Esophagus squamous epithelium (tissue), 5 donors: ENCODE measurements around the gene HIPK2. TPM values are rescaled to one million over a fixed set of nuclear protein-coding genes. Genes with fewer than 3 reads are reported as not detected.

Experiments
- DNase-seq: peaks from one replicate; lab custom pipeline; 2025; lab: John Stamatoyannopoulos, UW
- H3K27ac ChIP-seq, 4 donors: fragments of 200-600 bp; sonication (generic); one replicate each; pipeline ENCODE4 v1.5.1; 2016 to 2019; ENCODE audit warnings: mild to moderate bottlenecking in 1 of 4
- H3K27me3 ChIP-seq, 4 donors: fragments of 200-600 bp; sonication (generic); 1 replicate in 3 of 4; 2 replicates in 1 of 4; pipeline versions ENCODE4 v1.5.1 to v1.6.0; 2017 to 2021; ENCODE audit warnings: antibody characterized with exemption in 1 of 4
- H3K36me3 ChIP-seq, 3 donors: fragments of 200-600 bp; sonication (generic); one replicate each; pipeline ENCODE4 v1.5.1; 2016 to 2019
- H3K4me1 ChIP-seq, 3 donors: fragments of 200-600 bp; sonication (generic); one replicate each; pipeline ENCODE4 v1.5.1; 2017 to 2019
- H3K4me3 ChIP-seq, 4 donors: fragments of 200-600 bp; sonication (generic); 1 replicate in 3 of 4; 2 replicates in 1 of 4; pipeline ENCODE4 v1.5.1; 2016 to 2019; ENCODE audit warnings: mild to moderate bottlenecking in 2 of 4, moderate library complexity in 1 of 4
- H3K9me3 ChIP-seq, 3 donors: fragments of 200-600 bp; sonication (generic); one replicate each; pipeline ENCODE4 v1.5.1; 2016 to 2019
- CTCF ChIP-seq, 6 experiments: fragments of 450-650 bp in 4 of 6; fragments of 200-600 bp in 2 of 6; sonication (generic) in 2 of 6; IDR thresholded peaks; one replicate each; pipeline ENCODE4 v1.5.1; 2016 to 2019; ENCODE audit warnings: antibody characterized with exemption in 6 of 6, mild to moderate bottlenecking in 4 of 6, moderate library complexity in 4 of 6
- POLR2A ChIP-seq, 4 donors: fragments of 450-650 bp; IDR thresholded peaks; one replicate each; pipeline ENCODE4 v1.6.1; 2017; ENCODE audit warnings: antibody characterized with exemption in 4 of 4, mild to moderate bottlenecking in 4 of 4, moderate library complexity in 3 of 4
- WGBS, 2 donors: methylation state at CpG; one replicate each; pipeline ENCODE4 v1.1.5; 2018; 5-methylcytosine and 5-hydroxymethylcytosine counted together
- intact Hi-C: fragments of 100-400 bp; cut with DNase I; formaldehyde crosslinking; loops from one replicate; pipeline ENCODE4 v1.15.0; 2022
- total RNA-seq, 4 donors: library from RNA; depleted of rRNA; stranded (reverse); fragments of >200 nt; gene quantifications; one replicate each; pipeline ENCODE4 v1.1.0, GENCODE V29; 2016
- donor health status: DM: yes; HTN: yes; CAD: no.

Gene HIPK2
- total RNA-seq, 4 donors from 2014 or later, result 17.8 to 37.9 (median 29.3) TPM

DNA sequence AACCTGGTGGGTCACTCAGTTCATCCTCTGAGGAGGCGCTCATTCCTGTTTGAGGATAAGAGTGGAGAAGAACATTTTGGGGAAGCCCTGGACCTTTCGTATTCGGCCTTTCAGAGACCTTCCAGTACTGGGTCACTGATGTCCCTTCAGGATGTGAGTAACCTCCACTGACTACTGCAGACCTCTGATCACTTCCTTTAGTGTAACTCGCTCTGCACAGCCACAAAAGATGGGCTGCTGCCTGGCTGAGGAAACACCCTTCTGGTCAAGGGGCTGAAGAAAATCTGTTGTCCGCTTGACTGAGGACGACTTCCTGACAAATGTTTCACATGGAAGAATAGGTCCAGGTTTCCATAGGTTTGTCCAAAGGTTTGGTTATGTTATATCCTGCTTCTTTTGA lies 35.4 kb upstream of the HIPK2 start:
- 87 to 100% methylated on average over 6 of the region's 6 CpGs for WGBS, 2 donors
- intact Hi-C loops, result no loop called here
- Histone ChIP-seq H3K27ac (no peak overlapping the region), H3K36me3 (no peaks in the 10 kb centered on the region), H3K27me3 (no peaks in the 10 kb centered on the region), H3K4me1 (no peaks in the 10 kb centered on the region), H3K9me3 (no peaks in the 10 kb centered on the region), H3K4me3 (no peak overlapping the region)
- DNase-seq, result no peak
- TF ChIP-seq POLR2A (IDR thresholded peaks at IDR 0.05), result no peak
- TF ChIP-seq CTCF (IDR thresholded peaks at IDR 0.05), result no peak

DNA sequence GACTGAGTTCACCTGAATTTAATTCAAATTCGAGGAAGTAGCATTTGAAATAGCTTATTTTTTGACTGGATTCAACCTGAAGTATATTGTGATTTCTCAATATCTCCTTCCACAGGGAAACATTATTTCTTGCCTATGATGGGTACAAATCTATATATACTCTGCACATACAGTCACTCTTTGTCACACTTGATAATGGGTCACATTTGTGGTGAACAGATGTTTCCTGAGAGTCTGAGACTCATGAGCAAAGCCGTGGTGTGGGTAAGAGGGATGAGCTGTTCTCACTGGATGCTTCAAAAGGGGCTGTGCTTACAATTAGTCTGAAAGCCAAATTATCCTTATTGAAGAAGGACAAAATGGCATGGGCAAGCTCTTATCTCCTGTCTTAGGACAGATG lies 33.3 kb upstream of the HIPK2 start:
- H3K27me3 ChIP-seq, result no peaks in the 10 kb centered on the region
- no peak for TF ChIP-seq CTCF (IDR thresholded peaks at IDR 0.05)
- TF ChIP-seq POLR2A (IDR thresholded peaks at IDR 0.05), result no peak
- H3K36me3 ChIP-seq, result no peaks in the 10 kb centered on the region
- no peaks in the 10 kb centered on the region for H3K4me1 ChIP-seq
- no peaks in the 10 kb centered on the region for H3K9me3 ChIP-seq
- no peak for DNase-seq
- intact Hi-C loops, result no loop called here
- WGBS, 2 donors, result 51 to 59% methylated on average over 2 of the region's 2 CpGs
- H3K4me3 ChIP-seq, result no peak overlapping the region
- H3K27ac ChIP-seq, result no peak overlapping the region

DNA sequence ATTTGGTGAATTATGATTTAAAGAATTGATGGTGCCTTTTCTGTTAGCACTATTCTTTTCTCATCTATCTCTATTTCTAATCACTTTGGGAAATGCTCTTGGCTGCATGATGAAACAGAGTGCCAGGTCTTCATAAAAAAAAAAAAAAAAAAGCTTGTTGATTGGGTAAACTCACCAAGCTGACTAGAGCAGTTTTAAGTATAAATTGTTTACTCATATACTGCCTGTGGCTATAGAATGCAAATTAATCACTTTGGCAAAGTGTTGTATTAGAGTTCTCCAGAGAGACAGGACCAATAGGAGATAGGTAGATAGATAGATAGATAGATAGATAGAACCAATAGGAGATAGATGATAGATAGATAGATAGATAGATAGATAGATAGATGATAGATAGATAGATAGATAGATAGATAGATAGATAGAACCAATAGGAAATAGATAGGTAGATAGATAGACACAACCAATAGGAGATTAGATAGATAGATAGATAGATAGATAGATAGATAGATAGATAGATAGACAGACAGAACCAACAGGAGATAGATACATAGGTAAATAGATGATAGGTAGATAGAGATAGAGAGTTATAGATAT lies 31.1 kb upstream of the HIPK2 start:
- Histone ChIP-seq H3K4me3 (no peak overlapping the region), H3K4me1 (no peaks in the 10 kb centered on the region), H3K27ac (no peak overlapping the region), H3K27me3 (peaks cover 0 to under 1% (median 0%) of the 10 kb centered on the region in 4 donors), H3K36me3 (no peaks in the 10 kb centered on the region), H3K9me3 (no peaks in the 10 kb centered on the region)
- no peak for DNase-seq
- intact Hi-C loops, result no loop called here
- TF ChIP-seq CTCF (IDR thresholded peaks at IDR 0.05) (no peak), POLR2A (IDR thresholded peaks at IDR 0.05) (no peak)

DNA sequence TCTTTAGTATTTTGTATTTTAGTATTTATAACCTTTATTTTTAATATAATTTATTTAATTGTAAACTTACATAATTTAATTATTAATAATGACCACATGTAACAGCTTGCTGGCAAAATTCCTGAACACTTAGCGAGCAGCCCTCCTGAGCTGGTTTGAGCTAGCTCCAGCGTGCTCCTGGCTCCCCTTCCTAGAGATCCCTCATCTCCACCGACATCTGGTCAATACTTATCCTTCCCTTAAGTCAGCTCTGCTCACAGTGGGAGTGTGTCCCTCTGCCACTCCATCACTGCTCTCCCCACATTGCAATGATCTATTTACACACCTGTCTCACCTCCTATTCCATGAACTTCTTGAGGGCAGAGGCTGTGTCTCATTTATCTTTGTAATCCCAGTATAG lies 30.6 kb upstream of the HIPK2 start:
- H3K27me3 ChIP-seq, result peaks cover 0 to 6% (median 0%) of the 10 kb centered on the region in 4 donors
- no peak for DNase-seq
- no peak overlapping the region for H3K4me3 ChIP-seq
- TF ChIP-seq CTCF (IDR thresholded peaks at IDR 0.05) (no peak), POLR2A (IDR thresholded peaks at IDR 0.05) (no peak)
- no peaks in the 10 kb centered on the region for H3K4me1 ChIP-seq
- intact Hi-C loops, result no loop called here
- 42 to 53% methylated on average over 3 of the region's 3 CpGs for WGBS, 2 donors
- no peaks in the 10 kb centered on the region for H3K36me3 ChIP-seq
- H3K9me3 ChIP-seq, result no peaks in the 10 kb centered on the region
- H3K27ac ChIP-seq, result no peak overlapping the region

DNA sequence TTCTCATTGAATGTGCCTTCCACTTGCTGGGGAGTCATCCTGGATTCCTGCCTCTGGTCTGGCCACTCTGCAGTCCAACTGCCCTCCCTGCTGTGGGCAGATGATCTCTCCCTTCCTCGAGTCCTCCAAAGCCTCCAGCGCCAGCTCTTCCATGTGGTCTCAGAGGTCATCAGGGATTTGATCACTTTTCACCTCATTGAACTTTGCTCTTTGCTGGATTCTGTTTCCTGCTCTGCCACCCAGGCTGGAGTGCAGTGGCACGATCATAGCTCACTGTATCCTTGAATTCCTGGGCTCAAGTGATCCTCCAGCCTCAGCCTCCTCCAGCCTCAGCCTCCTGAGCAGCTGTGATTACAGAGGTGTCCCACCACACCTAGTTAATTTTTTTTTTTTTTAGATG lies 29.2 kb upstream of the HIPK2 start:
- intact Hi-C loops, result no loop called here
- no peak for TF ChIP-seq CTCF (IDR thresholded peaks at IDR 0.05)
- no peak for TF ChIP-seq POLR2A (IDR thresholded peaks at IDR 0.05)
- WGBS, 2 donors, result 83 to 89% methylated on average over 3 of the region's 3 CpGs
- H3K4me3 ChIP-seq, result no peak overlapping the region
- H3K36me3 ChIP-seq, result no peaks in the 10 kb centered on the region
- H3K9me3 ChIP-seq, result no peaks in the 10 kb centered on the region
- H3K27ac ChIP-seq, result no peak overlapping the region
- H3K27me3 ChIP-seq, result peaks cover 0 to 12% (median 0%) of the 10 kb centered on the region in 4 donors
- no peak for DNase-seq
- no peaks in the 10 kb centered on the region for H3K4me1 ChIP-seq
